Hepatocyte (in vitro differentiated cells): ENCODE results near the gene CLP1. TPM values are rescaled to one million over a fixed set of nuclear protein-coding genes. Genes with fewer than 3 reads are reported as not detected.

Source experiments
- DNase-seq: peaks from one replicate; pipeline ENCODE4 v3.0.0-alpha.2; 2016; ENCODE audit warnings: low spot score
- H2AFZ ChIP-seq: fragments of 200-600 bp; sonication (generic); 2 replicates; pipeline ENCODE4 v1.6.0; 2016; ENCODE audit warnings: antibody characterized with exemption, mild to moderate bottlenecking
- H3K27ac ChIP-seq: fragments of 200-600 bp; sonication (generic); 2 replicates; pipeline ENCODE4 v1.5.1; 2016; ENCODE audit warnings: mild to moderate bottlenecking
- H3K27me3 ChIP-seq: fragments of 200-600 bp; sonication (generic); 2 replicates; pipeline ENCODE4 v1.6.1; 2016
- H3K36me3 ChIP-seq: fragments of 200-600 bp; sonication (generic); replicated peaks from 2 replicates; pipeline ENCODE4 v1.5.1; 2016; ENCODE audit warnings: low read depth; ENCODE audit not compliant: insufficient read depth
- H3K4me1 ChIP-seq: fragments of 200-600 bp; sonication (generic); 2 replicates; pipeline ENCODE4 v1.5.1; 2016; ENCODE audit warnings: mild to moderate bottlenecking, moderate library complexity; ENCODE audit not compliant: insufficient read depth
- H3K4me2 ChIP-seq: fragments of 200-600 bp; sonication (generic); 2 replicates; pipeline ENCODE4 v1.6.0; 2016
- H3K4me3 ChIP-seq: fragments of 200-600 bp; sonication (generic); 2 replicates; pipeline ENCODE4 v1.5.1; 2016; ENCODE audit warnings: mild to moderate bottlenecking
- H3K79me2 ChIP-seq: fragments of 200-600 bp; sonication (generic); 2 replicates; pipeline ENCODE4 v1.6.0; 2017; ENCODE audit warnings: mild to moderate bottlenecking
- H3K9me2 ChIP-seq: fragments of 200-600 bp; sonication (generic); replicated peaks from 2 replicates; pipeline ENCODE4 v1.6.0; 2017; ENCODE audit warnings: mild to moderate bottlenecking; ENCODE audit not compliant: insufficient read depth
- H3K9me3 ChIP-seq: fragments of 200-600 bp; sonication (generic); 2 replicates; pipeline ENCODE4 v1.5.1; 2016; ENCODE audit warnings: low read depth, mild to moderate bottlenecking
- H4K20me1 ChIP-seq: fragments of 200-600 bp; sonication (generic); 2 replicates; pipeline ENCODE4 v1.6.0; 2016; ENCODE audit warnings: mild to moderate bottlenecking; ENCODE audit not compliant: insufficient read depth, poor library complexity, severe bottlenecking
- EZH2 ChIP-seq: fragments of 200-600 bp; sonication (generic); IDR thresholded peaks from 2 replicates; pipeline ENCODE4 v1.6.1; 2016; ENCODE audit warnings: antibody characterized with exemption, mild to moderate bottlenecking, borderline replicate concordance
- EZH2phosphoT487 ChIP-seq: fragments of 200-600 bp; sonication (generic); IDR thresholded peaks from one replicate; pipeline ENCODE4 v1.6.1; 2018; ENCODE audit warnings: antibody characterized with exemption, mild to moderate bottlenecking, low read depth, moderate library complexity; ENCODE audit not compliant: unreplicated experiment, severe bottlenecking
- WGBS: methylation state at CpG from one replicate; pipeline ENCODE4 v1.1.6; 2016; ENCODE audit warnings: low lambda C conversion rate; ENCODE audit errors: missing lambda C conversion rate; 5-methylcytosine and 5-hydroxymethylcytosine counted together
- polyA plus RNA-seq: library from polyadenylated mRNA; unstranded; fragments of >200 nt; fragmentation: Nextera tagmentation; extraction: Ambion mirVana; gene quantifications from 2 replicates; pipeline ENCODE4 v1.2.1, GENCODE V29; 2016
- total RNA-seq: library from RNA; depleted of rRNA; stranded (reverse); fragments of >200 nt; gene quantifications from 2 replicates; pipeline ENCODE4 v1.2.3, GENCODE V29; 2014
- TF ChIP-seq, protein P1 (sequence below): fragments of 200-600 bp; sonication (generic); IDR thresholded peaks from 2 replicates; pipeline ENCODE4 v1.5.1; 2016; ENCODE audit warnings: antibody characterized with exemption, mild to moderate bottlenecking; ENCODE audit not compliant: poor library complexity

Gene CLP1
- total and polyA plus RNA-seq, 2 experiments from 2014 or later: 15.4 to 18.5 TPM

DNA sequence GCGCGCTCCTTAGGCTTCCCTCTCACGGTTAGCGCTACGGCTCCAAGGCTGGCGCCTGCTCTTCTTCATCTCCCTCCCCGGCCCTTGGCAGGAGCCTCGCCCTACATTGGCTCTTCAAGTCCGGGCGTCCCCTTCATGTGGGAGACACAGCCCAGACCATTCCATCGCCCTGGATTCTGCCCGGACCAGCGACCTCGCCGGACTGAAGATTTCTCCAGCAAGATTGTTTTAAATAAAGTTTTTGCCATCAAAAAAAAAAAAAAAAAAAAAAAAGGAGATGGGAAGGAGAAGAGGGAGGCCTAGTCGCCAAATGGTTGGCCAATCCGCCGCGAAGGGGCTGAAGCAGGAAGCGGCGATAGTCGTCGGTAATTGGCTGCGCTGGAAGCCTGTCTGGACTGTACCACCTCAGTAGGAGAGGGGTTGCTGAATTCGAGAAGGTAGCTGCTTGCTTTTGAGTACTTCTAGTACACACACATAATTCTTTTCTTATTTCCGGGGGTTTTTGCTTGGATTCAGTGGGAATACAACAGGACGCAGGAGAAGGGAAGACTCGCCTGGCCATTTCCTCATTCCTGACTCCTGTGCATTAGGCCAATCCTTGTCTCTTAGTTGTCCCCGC lies 9.7 kb downstream of the CLP1 start:
- peak; percentile 98 for DNase-seq
- Histone ChIP-seq H3K27ac (peak overlapping the region; percentile 95), H3K9me3 (no peaks in the 10 kb centered on the region), H3K79me2 (peaks cover 36% of the 10 kb centered on the region), H4K20me1 (peaks cover 7% of the 10 kb centered on the region), H3K4me2 (peak overlapping the region; percentile 80), H2AFZ (peak overlapping the region; percentile 60), H3K9me2 (no peaks in the 10 kb centered on the region), H3K27me3 (no peaks in the 10 kb centered on the region), H3K4me3 (peak overlapping the region; percentile 34), H3K36me3 (no peaks in the 10 kb centered on the region), H3K4me1 (peaks cover 9% of the 10 kb centered on the region)
- TF ChIP-seq EZH2 (no peak), EZH2phosphoT487 (no peak)
- TF ChIP-seq, protein P1, sequence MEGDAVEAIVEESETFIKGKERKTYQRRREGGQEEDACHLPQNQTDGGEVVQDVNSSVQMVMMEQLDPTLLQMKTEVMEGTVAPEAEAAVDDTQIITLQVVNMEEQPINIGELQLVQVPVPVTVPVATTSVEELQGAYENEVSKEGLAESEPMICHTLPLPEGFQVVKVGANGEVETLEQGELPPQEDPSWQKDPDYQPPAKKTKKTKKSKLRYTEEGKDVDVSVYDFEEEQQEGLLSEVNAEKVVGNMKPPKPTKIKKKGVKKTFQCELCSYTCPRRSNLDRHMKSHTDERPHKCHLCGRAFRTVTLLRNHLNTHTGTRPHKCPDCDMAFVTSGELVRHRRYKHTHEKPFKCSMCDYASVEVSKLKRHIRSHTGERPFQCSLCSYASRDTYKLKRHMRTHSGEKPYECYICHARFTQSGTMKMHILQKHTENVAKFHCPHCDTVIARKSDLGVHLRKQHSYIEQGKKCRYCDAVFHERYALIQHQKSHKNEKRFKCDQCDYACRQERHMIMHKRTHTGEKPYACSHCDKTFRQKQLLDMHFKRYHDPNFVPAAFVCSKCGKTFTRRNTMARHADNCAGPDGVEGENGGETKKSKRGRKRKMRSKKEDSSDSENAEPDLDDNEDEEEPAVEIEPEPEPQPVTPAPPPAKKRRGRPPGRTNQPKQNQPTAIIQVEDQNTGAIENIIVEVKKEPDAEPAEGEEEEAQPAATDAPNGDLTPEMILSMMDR: no peak
- under 1% methylated on average over 27 of the region's 29 CpGs for WGBS

DNA sequence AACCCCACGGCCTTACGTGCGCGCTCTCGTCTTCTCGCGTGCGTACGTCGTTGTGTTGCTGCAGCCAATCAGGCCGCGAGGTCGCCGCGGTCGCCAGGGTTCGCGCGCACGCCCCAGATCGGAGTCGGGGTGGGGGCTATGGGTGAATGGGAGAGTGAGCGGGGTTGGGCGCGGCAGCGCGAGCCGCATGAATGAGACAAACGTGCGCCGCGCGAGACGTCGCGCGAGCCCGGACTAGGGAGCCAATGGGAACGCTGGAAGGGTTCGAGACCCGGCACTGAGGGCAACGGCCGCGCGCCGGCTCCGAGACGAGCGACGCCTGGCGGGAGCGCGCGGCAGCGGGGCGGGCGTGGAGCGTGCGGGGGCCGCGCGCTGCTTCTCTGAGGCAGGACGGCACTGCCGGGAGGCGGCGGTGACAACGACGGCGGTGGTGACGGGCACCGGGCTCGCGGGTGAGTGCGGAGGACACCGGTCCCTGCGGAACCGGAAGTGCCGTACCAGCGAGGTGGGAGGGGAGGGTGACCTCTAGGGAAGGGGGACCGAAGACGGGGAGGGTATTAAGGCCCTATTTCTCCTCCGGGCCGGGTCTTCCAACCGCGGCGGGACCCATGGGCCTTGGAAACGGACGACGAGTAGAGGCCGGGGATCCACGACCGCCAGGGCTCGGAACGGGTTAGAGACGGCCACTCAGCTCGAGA lies 10.3 kb downstream of the CLP1 start, which contains the start of gene ZDHHC5:
ZDHHC5 (plus strand) TSS at position 379 of the 698 bp plus-strand sequence. CDS start 4,977 bp downstream, outside the sequence.
- no peaks in the 10 kb centered on the region for H3K27me3 ChIP-seq
- DNase-seq: peak; percentile 99
- H3K9me3 ChIP-seq: no peaks in the 10 kb centered on the region
- peak within 1 kb of the TSS; percentile 70 for H2AFZ ChIP-seq
- TF ChIP-seq, protein P1: peak; percentile 37
- TF ChIP-seq EZH2phosphoT487 (no peak), EZH2 (no peak)
- H3K4me2 ChIP-seq: peak within 1 kb of the TSS; percentile 80
- H4K20me1 ChIP-seq: peaks cover 10% of the 10 kb centered on the region
- H3K79me2 ChIP-seq: peaks cover 43% of the 10 kb centered on the region
- H3K9me2 ChIP-seq: no peaks in the 10 kb centered on the region
- peak within 1 kb of the TSS; percentile 94 for H3K4me3 ChIP-seq
- WGBS: under 1% methylated on average over 72 of the region's 96 CpGs
- H3K27ac ChIP-seq: peak within 1 kb of the TSS; percentile 97
- H3K36me3 ChIP-seq: no peaks in the 10 kb centered on the region
- H3K4me1 ChIP-seq: peaks cover 9% of the 10 kb centered on the region

DNA sequence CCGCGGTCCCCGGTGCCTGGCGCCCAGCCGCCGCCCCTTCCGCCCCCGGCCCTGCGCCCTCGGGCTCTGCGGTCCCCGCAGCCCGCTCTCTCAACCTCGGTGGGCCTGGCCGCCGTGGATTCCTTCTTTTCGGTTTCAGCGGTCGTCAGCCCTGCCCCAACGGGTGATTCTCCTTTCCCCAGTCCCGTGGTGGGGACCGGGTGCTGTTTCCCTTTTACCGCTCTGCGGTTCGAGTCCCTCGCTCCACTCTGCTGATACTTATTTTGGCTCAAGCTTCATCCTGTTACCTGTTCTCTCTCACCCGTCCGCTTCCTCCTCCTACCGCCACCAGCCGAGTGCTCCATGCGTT lies 10.8 kb downstream of the CLP1 start:
- Histone ChIP-seq H3K4me2 (peak overlapping the region; percentile 79), H3K9me2 (no peaks in the 10 kb centered on the region), H3K27ac (peak overlapping the region; percentile 97), H3K79me2 (peaks cover 48% of the 10 kb centered on the region), H3K4me3 (peak overlapping the region; percentile 94), H3K27me3 (no peaks in the 10 kb centered on the region), H4K20me1 (peaks cover 12% of the 10 kb centered on the region), H3K4me1 (peaks cover 9% of the 10 kb centered on the region), H3K9me3 (no peaks in the 10 kb centered on the region), H3K36me3 (no peaks in the 10 kb centered on the region), H2AFZ (peak overlapping the region; percentile 70)
- 2% methylated on average over 18 of the region's 31 CpGs for WGBS
- no peak for DNase-seq
- TF ChIP-seq EZH2 (no peak), EZH2phosphoT487 (no peak)
- TF ChIP-seq, protein P1: no peak
